SK-N-SH treated with all-trans-retinoic acid at 6 μM for 48 hours (cell line): Measurements from ENCODE around the gene P2RX3.

ENCODE experiments used
- ATAC-seq: fragments of 200-7000 bp; cut with Tn5 transposase; 3 replicates; pipeline ENCODE4 v1.9.1; 2020; ENCODE audit warnings: mild to moderate bottlenecking, moderate library complexity
- ARNTL ChIP-seq: fragments of 450-650 bp; formaldehyde crosslinking; IDR thresholded peaks from 2 replicates; pipeline ENCODE4 v1.5.0; 2020; ENCODE audit warnings: low read depth, mild to moderate bottlenecking, moderate library complexity, borderline replicate concordance
- BACH2 ChIP-seq: fragments of 250-450 bp; sonication (Bioruptor Pico); IDR thresholded peaks from 2 replicates; pipeline ENCODE4 v1.9.0; 2021; ENCODE audit warnings: mild to moderate bottlenecking, borderline replicate concordance
- CSDC2 ChIP-seq: fragments of 250-450 bp; sonication (Bioruptor Pico); IDR thresholded peaks from 2 replicates; pipeline ENCODE4 v1.5.0; 2020; ENCODE audit warnings: mild to moderate bottlenecking, moderate library complexity
- CSRNP3 ChIP-seq: fragments of 250-450 bp; sonication (Bioruptor Pico); IDR thresholded peaks from 2 replicates; pipeline ENCODE4 v1.5.1; 2021; ENCODE audit warnings: mild to moderate bottlenecking, moderate library complexity
- ESRRG ChIP-seq: fragments of 250-450 bp; sonication (Bioruptor Pico); IDR thresholded peaks from 2 replicates; pipeline ENCODE4 v1.6.1; 2021; ENCODE audit warnings: mild to moderate bottlenecking
- GLIS3 ChIP-seq: fragments of 250-450 bp; sonication (Bioruptor Pico); IDR thresholded peaks from 2 replicates; pipeline ENCODE4 v1.5.0; 2020; ENCODE audit warnings: mild to moderate bottlenecking, moderate library complexity
- ISL1 ChIP-seq: fragments of 250-450 bp; sonication (Bioruptor Pico); IDR thresholded peaks from 2 replicates; pipeline ENCODE4 v2.1.2; 2022; ENCODE audit warnings: mild to moderate bottlenecking, moderate library complexity
- OSR1 ChIP-seq: fragments of 250-450 bp; sonication (Bioruptor Pico); IDR thresholded peaks from 2 replicates; pipeline ENCODE4 v1.8.0; 2022; ENCODE audit warnings: moderate library complexity, mild to moderate bottlenecking, inconsistent platforms
- POU6F1 ChIP-seq: fragments of 250-450 bp; sonication (Bioruptor Pico); IDR thresholded peaks from 2 replicates; pipeline ENCODE4 v1.8.0; 2021; ENCODE audit warnings: low read depth, mild to moderate bottlenecking, moderate library complexity, borderline replicate concordance
- PPARA ChIP-seq: fragments of 250-450 bp; sonication (Bioruptor Pico); IDR thresholded peaks from 2 replicates; pipeline ENCODE4 v1.5.0; 2020; ENCODE audit warnings: mild to moderate bottlenecking, borderline replicate concordance
- SNAI2 ChIP-seq: fragments of 250-450 bp; sonication (Bioruptor Pico); IDR thresholded peaks from 2 replicates; pipeline ENCODE4 v1.5.0; 2020; ENCODE audit warnings: mild to moderate bottlenecking, moderate library complexity
- TCF4 ChIP-seq: fragments of 250-450 bp; sonication (Bioruptor Pico); IDR thresholded peaks from 2 replicates; pipeline ENCODE4 v1.8.0; 2021; ENCODE audit warnings: mild to moderate bottlenecking, moderate library complexity, borderline replicate concordance
- TOX ChIP-seq: fragments of 250-450 bp; sonication (Bioruptor Pico); IDR thresholded peaks from 2 replicates; pipeline ENCODE4 v1.8.0; 2021; ENCODE audit warnings: mild to moderate bottlenecking, moderate library complexity, borderline replicate concordance
- ZC3H10 ChIP-seq: fragments of 250-450 bp; sonication (Bioruptor Pico); IDR thresholded peaks from 2 replicates; pipeline ENCODE4 v1.5.1; 2021; ENCODE audit warnings: mild to moderate bottlenecking, moderate library complexity
- ZFP3 ChIP-seq: fragments of 250-450 bp; sonication (Bioruptor Pico); IDR thresholded peaks from 2 replicates; pipeline ENCODE4 v1.5.0; 2020; ENCODE audit warnings: mild to moderate bottlenecking, moderate library complexity
- ZFP30 ChIP-seq: fragments of 450-650 bp; formaldehyde crosslinking; IDR thresholded peaks from 2 replicates; pipeline ENCODE4 v1.5.0; 2022; ENCODE audit warnings: mild to moderate bottlenecking, moderate library complexity
- ZNF565 ChIP-seq: fragments of 450-650 bp; formaldehyde crosslinking; conservative IDR thresholded peaks from 2 replicates; pipeline ENCODE4 v1.5.0; 2020; ENCODE audit warnings: low read depth, mild to moderate bottlenecking, moderate library complexity
- ZNF8 ChIP-seq: fragments of 450-650 bp; formaldehyde crosslinking; IDR thresholded peaks from 2 replicates; pipeline ENCODE4 v1.5.0; 2020; ENCODE audit warnings: mild to moderate bottlenecking, moderate library complexity
- TF ChIP-seq, protein P1 (sequence below): fragments of 250-450 bp; sonication (Bioruptor Pico); IDR thresholded peaks from 2 replicates; pipeline ENCODE4 v1.5.1; 2020; ENCODE audit warnings: low read depth, mild to moderate bottlenecking, moderate library complexity
- TF ChIP-seq, protein P2 (sequence below): fragments of 250-450 bp; sonication (Bioruptor Pico); IDR thresholded peaks from 2 replicates; pipeline ENCODE4 v1.8.0; 2020; ENCODE audit warnings: mild to moderate bottlenecking, moderate library complexity, borderline replicate concordance

The P2RX3 gene

GRCh38 chr11:57395905-57396623 is 57.9 kb downstream of the P2RX3 start:
- ATAC-seq, result no peak
- TF ChIP-seq CSDC2, result no peak
- TF ChIP-seq, protein P1, sequence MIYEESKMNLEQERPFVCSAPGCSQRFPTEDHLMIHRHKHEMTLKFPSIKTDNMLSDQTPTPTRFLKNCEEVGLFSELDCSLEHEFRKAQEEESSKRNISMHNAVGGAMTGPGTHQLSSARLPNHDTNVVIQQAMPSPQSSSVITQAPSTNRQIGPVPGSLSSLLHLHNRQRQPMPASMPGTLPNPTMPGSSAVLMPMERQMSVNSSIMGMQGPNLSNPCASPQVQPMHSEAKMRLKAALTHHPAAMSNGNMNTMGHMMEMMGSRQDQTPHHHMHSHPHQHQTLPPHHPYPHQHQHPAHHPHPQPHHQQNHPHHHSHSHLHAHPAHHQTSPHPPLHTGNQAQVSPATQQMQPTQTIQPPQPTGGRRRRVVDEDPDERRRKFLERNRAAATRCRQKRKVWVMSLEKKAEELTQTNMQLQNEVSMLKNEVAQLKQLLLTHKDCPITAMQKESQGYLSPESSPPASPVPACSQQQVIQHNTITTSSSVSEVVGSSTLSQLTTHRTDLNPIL (CRISPR knock-in tag), result no peak
- no peak for TF ChIP-seq ARNTL (CRISPR knock-in tag)
- no peak for TF ChIP-seq ZNF565 (CRISPR knock-in tag)

DNA sequence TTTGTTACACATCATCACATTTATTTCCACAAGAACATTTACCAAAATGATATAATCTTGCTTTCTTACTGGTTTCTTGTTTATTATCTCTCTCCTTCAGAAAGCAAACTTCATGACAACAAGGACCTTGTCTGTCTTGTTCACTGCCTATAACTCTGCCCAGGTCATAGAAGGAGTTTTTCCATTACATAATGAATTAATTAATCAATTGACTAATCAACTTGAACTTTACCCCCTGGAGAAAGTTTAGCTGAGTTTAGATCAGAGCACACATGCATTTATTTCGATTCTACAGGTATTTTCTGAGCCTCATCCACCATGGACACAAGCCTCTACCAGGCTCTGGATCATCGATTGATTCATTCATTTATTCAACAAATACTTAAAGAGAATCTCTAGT is 58.6 kb downstream of the P2RX3 start:
- no peak for TF ChIP-seq ZFP3 (CRISPR knock-in tag)
- TF ChIP-seq SNAI2 (CRISPR knock-in tag), result no peak
- TF ChIP-seq CSRNP3, result no peak
- TF ChIP-seq CSDC2, result no peak
- no peak for TF ChIP-seq TOX
- no peak for TF ChIP-seq OSR1 (CRISPR knock-in tag)
- no peak for ATAC-seq

- TF ChIP-seq ESRRG, result no peak
- TF ChIP-seq, protein P1 (CRISPR knock-in tag), result no peak
- no peak for TF ChIP-seq SNAI2 (CRISPR knock-in tag)
- TF ChIP-seq TCF4 (CRISPR knock-in tag), result no peak
- TF ChIP-seq ISL1 (CRISPR knock-in tag), result no peak
- no peak for TF ChIP-seq OSR1 (CRISPR knock-in tag)
- no peak for TF ChIP-seq BACH2 (CRISPR knock-in tag)
- TF ChIP-seq CSRNP3, result no peak
- no peak for TF ChIP-seq ZNF8 (CRISPR knock-in tag)
- no peak for TF ChIP-seq POU6F1
- TF ChIP-seq ZFP3 (CRISPR knock-in tag), result no peak
- no peak for TF ChIP-seq ZC3H10 (CRISPR knock-in tag)
- no peak for TF ChIP-seq ZFP30 (CRISPR knock-in tag)
- TF ChIP-seq, protein P2, sequence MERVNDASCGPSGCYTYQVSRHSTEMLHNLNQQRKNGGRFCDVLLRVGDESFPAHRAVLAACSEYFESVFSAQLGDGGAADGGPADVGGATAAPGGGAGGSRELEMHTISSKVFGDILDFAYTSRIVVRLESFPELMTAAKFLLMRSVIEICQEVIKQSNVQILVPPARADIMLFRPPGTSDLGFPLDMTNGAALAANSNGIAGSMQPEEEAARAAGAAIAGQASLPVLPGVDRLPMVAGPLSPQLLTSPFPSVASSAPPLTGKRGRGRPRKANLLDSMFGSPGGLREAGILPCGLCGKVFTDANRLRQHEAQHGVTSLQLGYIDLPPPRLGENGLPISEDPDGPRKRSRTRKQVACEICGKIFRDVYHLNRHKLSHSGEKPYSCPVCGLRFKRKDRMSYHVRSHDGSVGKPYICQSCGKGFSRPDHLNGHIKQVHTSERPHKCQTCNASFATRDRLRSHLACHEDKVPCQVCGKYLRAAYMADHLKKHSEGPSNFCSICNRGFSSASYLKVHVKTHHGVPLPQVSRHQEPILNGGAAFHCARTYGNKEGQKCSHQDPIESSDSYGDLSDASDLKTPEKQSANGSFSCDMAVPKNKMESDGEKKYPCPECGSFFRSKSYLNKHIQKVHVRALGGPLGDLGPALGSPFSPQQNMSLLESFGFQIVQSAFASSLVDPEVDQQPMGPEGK (CRISPR knock-in tag), result no peak
- TF ChIP-seq TOX, result no peak
- no peak for TF ChIP-seq ZNF565 (CRISPR knock-in tag)
- TF ChIP-seq ARNTL (CRISPR knock-in tag), result no peak
- no peak for TF ChIP-seq GLIS3
- no peak for TF ChIP-seq PPARA (CRISPR knock-in tag)
- ATAC-seq, result no peak
Measured at GRCh38 chr11:57397394-57397990, 59.3 kb downstream of the P2RX3 start.
